Measurements from ENCODE around the gene ANK3. TPM values are rescaled to one million over a fixed set of nuclear protein-coding genes. Genes with fewer than 3 reads are reported as not detected.

The ANK3 gene
- polyA plus RNA-seq, 1 experiment: 1.6 TPM

GRCh38 chr10:60406182-60406581, 16.5 kb upstream of the ANK3 start:
- ChIA-PET POLR2A (no interaction called here), CTCF (no interaction called here)
- no peak overlapping the region for H3K4me3 ChIP-seq (ENCODE audit: low read depth, low read length)
- DNase-seq (ENCODE audit: low read depth, low spot score): no peak
- TF ChIP-seq, protein P1, sequence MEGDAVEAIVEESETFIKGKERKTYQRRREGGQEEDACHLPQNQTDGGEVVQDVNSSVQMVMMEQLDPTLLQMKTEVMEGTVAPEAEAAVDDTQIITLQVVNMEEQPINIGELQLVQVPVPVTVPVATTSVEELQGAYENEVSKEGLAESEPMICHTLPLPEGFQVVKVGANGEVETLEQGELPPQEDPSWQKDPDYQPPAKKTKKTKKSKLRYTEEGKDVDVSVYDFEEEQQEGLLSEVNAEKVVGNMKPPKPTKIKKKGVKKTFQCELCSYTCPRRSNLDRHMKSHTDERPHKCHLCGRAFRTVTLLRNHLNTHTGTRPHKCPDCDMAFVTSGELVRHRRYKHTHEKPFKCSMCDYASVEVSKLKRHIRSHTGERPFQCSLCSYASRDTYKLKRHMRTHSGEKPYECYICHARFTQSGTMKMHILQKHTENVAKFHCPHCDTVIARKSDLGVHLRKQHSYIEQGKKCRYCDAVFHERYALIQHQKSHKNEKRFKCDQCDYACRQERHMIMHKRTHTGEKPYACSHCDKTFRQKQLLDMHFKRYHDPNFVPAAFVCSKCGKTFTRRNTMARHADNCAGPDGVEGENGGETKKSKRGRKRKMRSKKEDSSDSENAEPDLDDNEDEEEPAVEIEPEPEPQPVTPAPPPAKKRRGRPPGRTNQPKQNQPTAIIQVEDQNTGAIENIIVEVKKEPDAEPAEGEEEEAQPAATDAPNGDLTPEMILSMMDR (IDR thresholded peaks at IDR 0.05; ENCODE audit: low read depth, low read length): no peak
- H3K27ac ChIP-seq (ENCODE audit: low read depth, low read length): no peak overlapping the region
- peaks cover 6% of the 10 kb centered on the region for H3K9me3 ChIP-seq (ENCODE audit: control insufficient read depth, insufficient read depth, low read length)
- no peaks in the 10 kb centered on the region for H3K27me3 ChIP-seq (ENCODE audit: control insufficient read depth, insufficient read depth, low read length)

- no peak overlapping the region for H3K4me3 ChIP-seq (ENCODE audit: low read depth, low read length)
- no peaks in the 10 kb centered on the region for H3K27me3 ChIP-seq (ENCODE audit: control insufficient read depth, insufficient read depth, low read length)
- ChIA-PET CTCF (no interaction called here), POLR2A (no interaction called here)
- no peak overlapping the region for H3K27ac ChIP-seq (ENCODE audit: low read depth, low read length)
- no peak for DNase-seq (ENCODE audit: low read depth, low spot score)
- TF ChIP-seq, protein P1 (IDR thresholded peaks at IDR 0.05; ENCODE audit: low read depth, low read length): no peak
- H3K9me3 ChIP-seq (ENCODE audit: control insufficient read depth, insufficient read depth, low read length): peaks cover 6% of the 10 kb centered on the region
Observed at GRCh38 chr10:60405172-60405571, 15.5 kb upstream of the ANK3 start.

GRCh38 chr10:60403168-60403873, 13.6 kb upstream of the ANK3 start:
- H3K4me3 ChIP-seq (ENCODE audit: low read depth, low read length): no peak overlapping the region
- POLR2A ChIA-PET: no interaction called here
- CTCF ChIA-PET: no interaction called here
- TF ChIP-seq, protein P1 (IDR thresholded peaks at IDR 0.05; ENCODE audit: low read depth, low read length): no peak
- H3K9me3 ChIP-seq (ENCODE audit: control insufficient read depth, insufficient read depth, low read length): peaks cover 6% of the 10 kb centered on the region
- no peak for DNase-seq (ENCODE audit: low read depth, low spot score)
- no peaks in the 10 kb centered on the region for H3K27me3 ChIP-seq (ENCODE audit: control insufficient read depth, insufficient read depth, low read length)
- no peak overlapping the region for H3K27ac ChIP-seq (ENCODE audit: low read depth, low read length)

DNA sequence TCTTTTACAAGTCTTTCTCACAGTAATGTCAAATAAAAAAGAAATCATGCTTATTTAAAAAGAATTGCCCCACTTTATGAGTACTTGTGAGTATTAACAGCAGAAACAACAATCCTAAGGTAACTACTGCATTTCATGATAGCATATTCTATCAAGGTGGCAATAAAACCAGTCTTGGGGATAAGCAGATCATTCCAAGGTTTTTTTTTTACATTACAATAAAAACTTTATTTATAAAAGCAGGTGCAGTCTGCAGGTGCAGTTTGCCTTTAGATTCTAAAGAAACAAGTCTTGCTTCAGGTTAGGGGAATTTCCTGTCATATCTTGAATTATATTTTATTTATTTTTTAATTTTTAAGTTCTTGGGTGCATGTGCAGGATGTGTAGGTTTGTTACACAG, 10.7 kb upstream of the ANK3 start:
- ChIA-PET CTCF (interaction anchor here (1.0 kb wide), 1 partner anchor 162 kb away, joined by 4 read pairs; no protein-coding TSS in a partner anchor), POLR2A (no interaction called here)
- Histone ChIP-seq H3K27ac (ENCODE audit: low read depth, low read length) (no peak overlapping the region), H3K9me3 (ENCODE audit: control insufficient read depth, insufficient read depth, low read length) (peaks cover 6% of the 10 kb centered on the region), H3K4me3 (ENCODE audit: low read depth, low read length) (no peak overlapping the region), H3K27me3 (ENCODE audit: control insufficient read depth, insufficient read depth, low read length) (no peaks in the 10 kb centered on the region)
- TF ChIP-seq, protein P1 (IDR thresholded peaks at IDR 0.05; ENCODE audit: low read depth, low read length): no peak
- no peak for DNase-seq (ENCODE audit: low read depth, low spot score)

DNA sequence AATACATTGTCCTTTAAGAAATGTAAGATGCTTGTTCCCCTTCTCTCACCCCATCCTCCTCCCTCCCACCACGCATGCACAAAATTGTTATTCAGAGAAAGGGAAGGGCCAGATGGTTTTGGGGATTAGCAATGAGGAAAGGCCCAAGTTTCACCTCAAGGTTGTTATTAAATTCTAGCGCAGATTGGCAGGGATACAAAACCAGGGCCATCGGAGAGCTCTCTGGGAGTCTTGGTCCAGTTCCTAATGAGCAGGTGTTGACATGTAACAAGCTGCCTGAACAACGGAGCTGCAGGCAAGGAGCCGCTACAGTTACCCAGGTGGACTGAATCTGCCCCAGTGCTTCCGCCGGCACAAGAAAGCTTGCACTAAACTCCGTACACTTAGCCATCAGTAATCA, 9.7 kb upstream of the ANK3 start:
- POLR2A ChIA-PET: no interaction called here
- CTCF ChIA-PET: interaction anchor here (1.0 kb wide), 1 partner anchor 161 kb away, joined by 4 read pairs; no protein-coding TSS in a partner anchor
- Histone ChIP-seq H3K27me3 (ENCODE audit: control insufficient read depth, insufficient read depth, low read length) (no peaks in the 10 kb centered on the region), H3K9me3 (ENCODE audit: control insufficient read depth, insufficient read depth, low read length) (peaks cover 6% of the 10 kb centered on the region), H3K27ac (ENCODE audit: low read depth, low read length) (no peak overlapping the region), H3K4me3 (ENCODE audit: low read depth, low read length) (no peak overlapping the region)
- TF ChIP-seq, protein P1 (IDR thresholded peaks at IDR 0.05; ENCODE audit: low read depth, low read length): no peak
- no peak for DNase-seq (ENCODE audit: low read depth, low spot score)
